Measurements from ENCODE around the gene ZNF99.
"Not testable (repeated sequence)": the region's sequence is repeated elsewhere in the genome, so short reads cannot be mapped to it uniquely, and the experiment has no call there.

ZNF99 gene

DNA sequence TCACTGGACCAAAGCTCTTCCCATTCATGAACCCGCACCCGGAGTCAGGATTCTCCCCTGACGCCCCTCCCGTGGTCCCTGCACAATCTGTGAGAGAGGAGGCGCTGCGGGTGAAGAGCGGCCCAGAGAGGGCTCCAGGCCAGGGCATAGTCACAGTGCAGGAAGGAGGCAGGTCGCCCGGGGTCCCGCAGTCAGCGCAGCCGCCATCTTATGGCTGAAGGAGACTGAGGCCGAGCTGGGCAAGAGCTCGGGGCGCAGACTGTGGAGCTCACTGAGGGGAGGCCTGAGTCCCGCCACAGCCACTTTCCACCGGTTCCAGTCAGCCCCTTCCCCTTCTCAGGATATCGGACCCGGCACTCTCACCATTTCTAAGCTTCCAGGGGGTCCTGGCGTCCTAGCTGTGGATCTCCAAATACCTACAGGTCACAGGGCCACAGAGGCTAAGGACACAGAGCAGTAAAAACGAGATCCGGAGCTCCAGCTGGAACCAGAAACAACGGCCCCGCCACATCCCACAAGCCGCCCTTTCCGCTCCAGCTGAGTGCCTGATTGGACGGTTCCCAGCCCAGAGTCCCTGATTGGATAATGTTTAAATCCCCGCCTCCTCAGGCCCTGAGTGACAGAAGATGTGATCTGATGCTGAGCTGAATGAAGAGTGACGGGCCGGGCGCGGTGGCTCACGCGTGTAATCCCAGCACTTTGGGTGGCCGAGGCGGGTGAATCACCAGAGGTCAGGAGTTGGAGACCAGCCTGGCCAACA lies at the start of gene ZNF99:
ZNF99 (minus strand) TSS at position 501 of the 760 bp plus-strand sequence; CDS start at position 366, 135 bp downstream.
- DNase-seq, result no peak

DNA sequence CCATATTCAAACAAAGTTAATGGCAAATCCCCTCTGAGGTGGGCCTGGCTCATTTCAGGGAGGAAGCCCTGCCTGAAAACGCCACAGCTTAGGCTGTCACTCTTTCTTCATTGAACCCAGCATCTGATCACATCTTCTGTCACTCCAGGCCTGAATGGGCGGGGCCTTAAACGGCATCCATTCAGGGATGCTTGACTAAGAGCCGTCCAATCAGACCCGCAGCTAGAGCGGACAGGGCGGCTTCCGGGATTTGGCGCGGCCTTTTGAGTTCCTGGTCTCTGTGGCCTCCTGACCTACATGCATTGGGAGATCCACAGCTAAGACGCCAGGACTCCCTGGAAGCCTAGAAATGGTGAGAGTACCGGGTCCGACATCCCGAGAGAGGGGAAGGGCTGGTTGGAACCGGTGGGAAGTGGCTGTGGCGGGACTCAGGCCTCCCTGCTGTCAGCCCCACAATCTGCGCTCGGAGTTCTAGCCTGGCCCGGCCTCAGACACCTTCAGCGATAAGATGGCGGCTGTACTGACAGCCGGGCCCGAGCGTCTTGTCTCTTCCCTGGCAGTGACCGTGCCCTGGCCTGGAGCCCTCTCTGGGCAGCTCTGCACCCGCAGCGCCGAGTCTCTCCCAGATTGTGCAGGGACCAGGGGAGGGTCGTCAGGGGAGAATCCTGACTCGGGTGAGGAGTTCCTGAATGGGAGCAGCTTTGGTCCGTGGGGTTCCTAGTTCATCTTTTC lies 48.2 kb upstream of the ZNF99 start, which contains the start of gene ZNF723:
ZNF723 (plus strand) TSS at position 261 of the 732 bp plus-strand sequence; CDS start at position 350, 89 bp downstream.
- DNase-seq, result no peak

DNA sequence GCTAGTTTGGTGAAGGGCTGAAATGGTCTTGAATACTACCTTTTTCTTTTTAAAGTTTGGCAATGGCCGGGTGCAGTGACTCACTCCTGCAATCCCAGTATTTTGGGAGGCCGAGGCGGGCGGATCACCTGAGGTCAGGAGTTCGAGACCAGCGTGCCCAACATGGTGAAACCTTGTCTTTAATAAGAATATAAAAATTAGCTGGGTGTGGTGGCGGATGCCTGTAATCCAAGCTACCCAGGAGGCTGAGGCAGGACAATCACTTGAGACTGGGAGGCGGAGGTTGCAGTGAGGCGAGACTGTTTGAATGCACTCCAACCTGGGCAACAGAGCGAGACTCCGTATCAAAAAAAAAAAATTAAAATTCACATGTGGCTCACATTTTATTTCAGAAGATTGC lies 47.3 kb upstream of the ZNF99 start:
- no peak for DNase-seq

DNA sequence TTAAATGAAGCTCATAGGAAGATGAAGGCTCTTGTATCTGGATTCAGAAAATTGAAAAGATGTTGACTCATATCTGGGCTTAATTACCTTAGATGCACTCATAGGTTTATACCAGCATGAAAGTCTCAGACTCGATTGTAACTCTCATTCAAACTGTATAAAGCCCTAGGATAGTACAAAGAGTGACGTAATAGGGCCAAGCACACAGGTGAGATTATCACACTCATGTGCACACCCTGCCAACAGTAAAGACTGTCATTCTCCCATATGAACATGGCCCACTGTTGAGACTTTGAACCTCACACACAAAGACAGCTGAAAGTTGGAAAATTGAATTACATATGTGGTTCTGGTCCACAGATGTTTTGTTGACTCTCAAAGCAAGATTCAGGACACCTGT lies 30.2 kb upstream of the ZNF99 start:
- DNase-seq, result no peak

DNA sequence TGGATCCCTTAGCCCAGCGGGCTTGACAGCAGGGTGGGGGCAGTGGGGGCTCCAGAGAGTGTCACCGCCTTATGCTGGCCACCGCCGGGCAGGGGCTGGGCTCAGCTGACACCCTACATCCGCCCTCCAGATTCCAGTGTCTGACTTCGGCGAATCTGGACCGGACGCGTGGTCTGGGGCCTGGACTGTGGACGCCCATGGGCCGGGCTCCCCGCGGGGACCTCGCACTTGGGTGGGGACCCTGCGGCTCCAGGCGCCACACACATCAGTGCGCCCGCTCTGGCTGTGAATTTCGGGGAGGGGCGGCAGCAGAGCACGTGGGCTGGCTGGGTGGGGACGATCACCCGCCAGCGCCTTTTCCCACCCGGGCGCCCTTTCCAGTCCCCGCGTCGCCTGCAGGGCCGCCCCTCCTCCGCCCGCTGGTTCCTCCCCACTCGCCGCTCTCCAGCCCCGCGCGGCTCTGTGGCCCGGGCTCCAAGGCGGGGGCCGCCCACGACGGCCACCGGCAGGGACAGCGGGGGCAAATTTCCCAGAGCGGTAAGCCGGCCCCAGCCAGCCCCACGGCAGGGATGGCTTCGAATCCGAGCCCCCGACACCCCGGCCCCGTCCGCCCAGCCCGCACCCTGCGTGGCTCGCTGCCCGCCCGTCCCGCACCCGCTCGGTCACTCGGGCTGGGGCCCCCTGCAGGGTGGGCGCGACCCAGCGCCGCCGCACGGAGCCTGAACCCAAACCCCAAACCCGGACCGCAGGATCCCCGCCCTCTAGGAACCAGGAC lies 23.3 kb upstream of the ZNF99 start:
- no peak for DNase-seq

DNA sequence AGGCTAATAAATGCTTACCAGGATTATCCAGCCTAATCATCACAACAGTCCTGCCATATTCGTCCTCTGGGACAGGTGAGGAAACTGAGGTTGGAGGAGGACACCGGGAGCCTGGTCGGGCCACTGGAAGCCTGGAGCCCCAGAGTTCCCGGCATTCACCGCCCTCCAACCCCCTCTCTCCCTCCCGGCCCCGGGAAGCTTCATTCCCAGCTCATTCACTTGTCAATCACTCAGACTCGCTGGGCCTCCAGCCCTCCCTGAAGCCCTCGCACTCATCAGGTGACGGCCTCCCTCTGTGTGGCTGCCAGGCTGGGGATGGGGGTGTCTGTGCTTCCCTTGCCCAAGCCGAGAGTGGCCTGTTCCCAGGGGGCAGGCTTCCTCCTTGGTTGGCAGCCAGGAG lies 22.5 kb upstream of the ZNF99 start:
- no peak for DNase-seq

DNA sequence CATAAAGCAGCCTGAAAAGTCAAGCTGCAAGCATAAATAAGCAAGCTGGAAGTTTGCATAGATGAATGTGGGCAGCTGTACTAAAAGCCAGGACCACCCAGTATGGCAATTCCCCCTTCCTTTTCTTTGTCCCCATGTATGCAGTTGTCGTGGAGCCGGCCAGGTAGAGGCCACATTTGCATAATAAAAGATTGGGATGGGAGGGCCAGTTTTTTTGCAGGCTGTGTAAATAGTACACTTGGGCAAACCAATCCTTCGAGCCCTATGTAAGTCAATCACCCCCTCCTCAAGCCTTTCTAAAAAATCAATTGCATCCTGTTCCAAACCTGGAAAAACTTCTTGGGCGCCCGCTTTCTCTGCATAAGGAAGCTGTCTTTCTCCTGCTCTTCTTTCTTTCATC lies 13.1 kb upstream of the ZNF99 start:
- no peak for DNase-seq

DNA sequence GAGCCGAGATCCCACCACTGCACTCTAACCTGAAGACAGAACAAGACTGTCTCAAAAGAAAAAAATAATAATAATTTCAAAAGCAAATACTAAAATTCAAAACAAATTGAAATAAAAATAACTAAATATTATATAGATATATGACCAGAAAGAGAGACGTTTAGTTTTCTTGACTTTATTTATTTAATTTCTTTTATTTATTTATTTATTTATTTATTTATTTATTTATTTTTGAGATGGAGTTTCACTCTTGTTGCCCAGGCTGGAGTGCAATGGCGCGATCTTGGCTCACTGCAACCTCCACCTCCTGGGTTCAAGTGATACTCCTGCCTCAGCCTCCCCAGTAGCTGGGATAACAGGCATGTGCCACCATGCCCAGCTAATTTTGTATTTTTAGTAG lies 8.9 kb upstream of the ZNF99 start:
- DNase-seq, result not testable (repeated sequence)

DNA sequence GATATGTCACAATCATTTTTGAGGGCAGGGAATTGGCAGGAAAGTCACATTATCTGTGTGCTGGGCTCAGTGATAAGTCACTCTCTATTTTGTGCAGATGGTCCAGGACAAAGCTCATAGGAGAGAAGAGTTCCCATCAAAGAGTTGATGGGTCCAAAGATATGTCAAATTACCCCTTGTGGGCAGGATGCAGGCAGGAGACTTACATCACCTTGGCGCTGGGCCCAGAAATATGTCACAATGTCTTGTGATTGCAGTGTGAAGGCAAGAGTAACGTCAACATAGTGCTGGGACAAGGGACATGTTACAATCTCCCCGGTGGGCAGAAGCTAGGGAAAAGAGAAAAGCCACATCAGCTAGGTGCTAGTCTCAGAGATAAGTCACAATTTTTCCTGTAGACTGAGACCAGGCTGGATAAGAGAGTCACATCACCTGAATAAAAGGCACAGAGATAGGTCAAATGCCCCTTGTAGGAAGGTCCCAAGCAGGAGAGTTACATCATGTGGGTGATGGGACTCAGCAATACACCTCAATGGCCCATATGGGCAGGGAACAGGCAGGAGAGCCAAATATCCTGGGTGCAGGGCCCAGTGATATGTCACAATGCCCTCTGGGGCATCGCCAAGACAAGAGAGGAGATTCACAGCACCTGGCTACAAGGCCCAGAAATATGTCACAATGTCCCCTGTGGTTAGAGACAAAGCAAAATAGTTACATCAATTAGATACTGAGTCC lies 47.9 kb downstream of the ZNF99 start:
- no peak for DNase-seq

DNA sequence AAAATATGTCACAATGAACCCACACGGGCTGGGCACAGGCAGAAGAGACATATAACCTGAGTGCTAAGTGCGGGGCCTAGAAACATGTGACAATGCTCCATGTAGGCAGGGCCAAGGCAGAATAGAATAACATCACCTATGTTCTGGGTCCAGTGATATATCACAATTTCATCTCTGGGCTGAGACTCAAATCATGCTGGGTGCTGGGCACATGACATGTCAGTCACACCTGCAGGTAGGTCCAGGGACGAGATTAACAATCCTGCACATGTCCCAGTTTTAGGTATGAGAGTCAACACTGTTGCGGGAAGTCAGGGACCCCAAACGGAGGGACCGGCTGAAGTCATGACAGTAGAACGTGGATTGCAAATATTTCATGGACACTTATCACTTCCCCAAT lies 50.3 kb downstream of the ZNF99 start:
- DNase-seq, result no peak

DNA sequence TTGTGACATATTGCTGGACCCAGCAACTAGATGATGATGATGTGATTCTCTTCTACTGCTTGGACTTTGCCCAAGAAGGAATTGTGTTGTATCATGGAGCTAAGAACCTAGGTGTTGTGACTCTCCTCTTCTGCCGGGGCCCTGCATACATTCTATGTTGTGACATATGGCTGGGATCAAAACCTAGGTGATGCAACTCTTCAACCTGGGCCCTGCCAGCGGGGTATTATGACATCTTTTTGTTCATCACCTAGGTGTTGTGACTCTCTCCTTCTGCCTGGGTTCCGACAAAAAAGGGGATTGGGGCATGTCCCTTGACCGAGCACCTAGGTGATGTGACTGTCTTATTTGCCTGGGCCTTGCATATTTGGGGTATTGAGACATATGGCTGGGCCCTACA lies 55.7 kb downstream of the ZNF99 start:
- not testable (repeated sequence) for DNase-seq

DNA sequence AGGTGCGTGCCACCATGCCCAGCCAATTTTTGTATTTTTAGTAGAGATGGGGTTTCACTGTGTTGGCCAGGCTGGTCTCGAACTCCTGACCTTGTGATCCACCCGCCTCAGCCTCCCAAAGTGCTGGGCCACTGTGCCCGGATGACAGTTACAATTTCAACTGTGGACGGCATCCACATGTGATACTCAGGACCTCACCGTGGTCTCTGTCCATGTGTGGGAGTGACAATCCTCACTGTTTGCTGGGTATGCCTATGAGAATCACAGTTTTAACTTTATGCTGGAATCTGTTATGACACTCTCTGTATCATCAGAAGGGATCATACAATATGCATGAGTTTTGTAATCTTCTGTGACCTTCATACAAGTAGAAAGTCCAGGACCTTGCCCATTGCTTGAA lies 62.4 kb downstream of the ZNF99 start:
- DNase-seq, result not testable (repeated sequence)

DNA sequence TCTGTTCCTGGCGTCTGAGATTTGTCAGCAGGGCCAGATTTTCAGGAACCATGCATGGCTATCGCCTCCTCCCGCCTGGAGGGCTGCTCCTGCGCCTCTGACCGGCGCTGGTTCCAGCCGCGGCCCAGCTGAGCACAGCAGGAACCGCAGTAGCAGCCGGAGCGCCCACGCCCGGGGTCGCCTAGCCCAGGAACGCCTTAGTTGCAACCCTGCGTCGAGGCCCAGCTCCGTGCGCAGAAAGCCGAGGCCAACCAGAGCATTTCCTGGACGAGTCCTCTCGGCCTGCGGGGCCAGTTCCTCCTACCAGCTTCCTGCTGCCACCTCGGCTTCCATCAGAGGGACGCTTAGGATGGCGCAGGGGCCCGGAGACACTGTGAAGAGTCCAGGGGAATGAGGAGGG lies 75.0 kb downstream of the ZNF99 start:
- DNase-seq, result no peak

DNA sequence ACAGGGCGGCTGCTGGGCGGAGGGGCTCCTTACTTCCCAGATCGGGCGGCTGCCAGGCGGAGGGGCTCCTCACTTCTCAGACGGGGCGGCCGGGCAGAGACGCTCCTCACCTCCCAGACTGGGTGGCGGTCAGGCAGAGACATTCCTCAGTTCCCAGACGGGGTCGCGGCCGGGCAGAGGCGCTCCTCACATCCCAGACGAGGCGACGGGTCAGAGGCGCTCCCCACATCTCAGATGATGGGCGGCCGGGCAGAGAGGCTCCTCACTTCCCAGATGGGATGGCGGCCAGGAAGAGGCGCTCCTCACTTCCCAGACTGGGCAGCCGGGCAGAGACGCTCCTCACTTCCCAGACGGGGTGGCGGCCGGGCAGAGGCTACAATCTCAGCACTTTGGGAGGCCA lies 80.9 kb downstream of the ZNF99 start:
- not testable (repeated sequence) for DNase-seq

DNA sequence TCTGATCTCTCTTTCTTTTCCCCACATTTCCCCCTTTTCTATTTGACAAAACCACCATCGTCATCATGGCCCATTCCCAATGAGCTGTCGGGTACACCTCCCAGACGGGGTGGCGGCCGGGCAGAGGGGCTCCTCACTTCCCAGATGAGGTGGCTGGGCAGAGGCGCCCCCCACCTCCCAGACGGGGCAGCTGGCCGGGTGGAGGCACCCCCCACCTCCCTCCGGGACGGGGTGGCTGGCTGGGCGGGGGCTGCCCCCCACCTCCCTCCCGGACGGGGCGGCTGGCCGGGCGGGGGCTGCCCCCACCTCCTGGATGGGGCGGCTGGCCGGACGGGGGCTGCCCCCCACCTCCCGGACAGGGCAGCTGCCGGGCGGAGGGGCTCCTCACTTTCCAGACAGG lies 81.3 kb downstream of the ZNF99 start:
- not testable (repeated sequence) for DNase-seq

Data from activated CD4-positive, alpha-beta T cell treated with anti-CD3 and anti-CD28 coated beads, Interleukin-10, Interleukin-2, amounts not matched to agents 100 ng/mL and 50 ng/mL, durations not matched to agents 16 hours and 8 hours (primary cell).